ENCODE results near the gene BCAS3. TPM values are rescaled to one million over a fixed set of nuclear protein-coding genes. Genes with fewer than 3 reads are reported as not detected.

Gene BCAS3
- total RNA-seq, 1 donor from 2014 or later = 29.6 TPM

GRCh38 chr17:61307905-61308886 lies 630.5 kb downstream of the BCAS3 start:
- intact Hi-C loops (cut with DNase I) = no loop called here
- Histone ChIP-seq H3K36me3 (no peaks in the 10 kb centered on the region), H3K27me3 (ENCODE audit: low read depth) (no peaks in the 10 kb centered on the region), H3K4me1 (no peaks in the 10 kb centered on the region), H3K27ac (peak overlapping the region; percentile 49), H3K9me3 (no peaks in the 10 kb centered on the region), H3K4me3 (no peak overlapping the region)
- DNase-seq (no peak), ATAC-seq (peak; percentile 45 to 76)
- no peak for TF ChIP-seq CTCF (IDR thresholded peaks at IDR 0.05)

- intact Hi-C loops (cut with DNase I) = no loop called here
- Histone ChIP-seq H3K9me3 (no peaks in the 10 kb centered on the region), H3K4me1 (peaks cover 9% of the 10 kb centered on the region), H3K27ac (peak overlapping the region; percentile 49), H3K36me3 (no peaks in the 10 kb centered on the region), H3K27me3 (ENCODE audit: low read depth) (no peaks in the 10 kb centered on the region), H3K4me3 (no peak overlapping the region)
- no peak for TF ChIP-seq CTCF (IDR thresholded peaks at IDR 0.05)
- ATAC-seq = no peak
- no peak for DNase-seq
Observed at GRCh38 chr17:61309362-61310256, 632.0 kb downstream of the BCAS3 start.

- TF ChIP-seq CTCF (IDR thresholded peaks at IDR 0.05) = no peak
- H3K4me1 ChIP-seq = peaks cover 17% of the 10 kb centered on the region
- H3K4me3 ChIP-seq = no peak overlapping the region
- intact Hi-C loops (cut with DNase I) = no loop called here
- H3K36me3 ChIP-seq = no peaks in the 10 kb centered on the region
- no peaks in the 10 kb centered on the region for H3K27me3 ChIP-seq (ENCODE audit: low read depth)
- no peak overlapping the region for H3K27ac ChIP-seq
- ATAC-seq (no peak), DNase-seq (no peak)
- H3K9me3 ChIP-seq = no peaks in the 10 kb centered on the region
Observed at GRCh38 chr17:61310590-61310989, 632.9 kb downstream of the BCAS3 start.

GRCh38 chr17:61312406-61313295 lies 635.0 kb downstream of the BCAS3 start:
- Histone ChIP-seq H3K27me3 (ENCODE audit: low read depth) (no peaks in the 10 kb centered on the region), H3K36me3 (no peaks in the 10 kb centered on the region), H3K9me3 (no peaks in the 10 kb centered on the region), H3K27ac (no peak overlapping the region), H3K4me1 (peaks cover 17% of the 10 kb centered on the region), H3K4me3 (no peak overlapping the region)
- DNase-seq (no peak), ATAC-seq (no peak)
- intact Hi-C loops (cut with DNase I) = no loop called here
- TF ChIP-seq CTCF (IDR thresholded peaks at IDR 0.05) = no peak
